HepG2 (cell line): ENCODE data around the gene PPP1R12C. TPM values are rescaled to one million over a fixed set of nuclear protein-coding genes. Genes with fewer than 3 reads are reported as not detected.

Experiments
- ATAC-seq: fragments of 200-7000 bp; cut with Tn5 transposase; 3 replicates; pipeline ENCODE4 v1.9.1; 2020; ENCODE audit warnings: mild to moderate bottlenecking, moderate library complexity
- BruUV-seq: library from RNA; stranded (reverse); fragments of 400-500 nt; replicated peaks from 2 replicates; lab custom pipeline; 2021; lab: Mats Ljungman, UMichigan
- CTCF ChIA-PET: fragments of 300-600 bp; formaldehyde crosslinking; extraction: SDS; loops from one replicate; lab custom pipeline; 2021; ENCODE audit warnings: low total read pairs, inconsistent platforms, low intra/inter-chr PET ratio; lab: Yijun Ruan, JAX
- POLR2A ChIA-PET: fragments of 350-600 bp; sonication (Branson Sonifier 250); formaldehyde crosslinking; loops from one replicate; lab custom pipeline; 2020; ENCODE audit warnings: antibody characterized with exemption, inconsistent platforms; lab: Yijun Ruan, JAX
- DNase-seq: peaks from one replicate; pipeline ENCODE4 v3.0.0-alpha.2; 2015; ENCODE audit warnings: low spot score
- FAIRE-seq: peaks from 3 replicates; lab custom pipeline; 2011; peaks lifted over from hg19 to GRCh38; lab: Jason Lieb, UNC
- H2AFZ ChIP-seq: one replicate; pipeline ENCODE4 v1.6.1; 2011; ENCODE audit warnings: low read length, inconsistent platforms
- H3K27ac ChIP-seq: fragments of 300-600 bp; 3 replicates; pipeline ENCODE4 v1.8.0; 2011; ENCODE audit warnings: mixed run types, mild to moderate bottlenecking, mixed read lengths, low read length, inconsistent platforms; ENCODE audit not compliant: insufficient read depth; ENCODE audit errors: extremely low read length
- H3K27me3 ChIP-seq, 2 experiments: fragments of 200-600 bp in 1 of 2; 2 replicates in 1 of 2; 3 replicates in 1 of 2; pipeline versions ENCODE4 v1.6.0 to v1.8.0; 2011; ENCODE audit warnings: low read length in 2 of 2, mild to moderate bottlenecking in 2 of 2, moderate library complexity in 2 of 2, inconsistent platforms in 1 of 2; ENCODE audit not compliant: insufficient read depth in 2 of 2, control insufficient read depth in 1 of 2
- H3K36me3 ChIP-seq, 2 experiments: fragments of 200-600 bp in 1 of 2; replicated peaks in 1 of 2; 2 replicates in 1 of 2; 3 replicates in 1 of 2; pipeline versions ENCODE4 v1.5.1 to v1.8.0; 2011; ENCODE audit warnings: low read length in 2 of 2, inconsistent platforms in 1 of 2; ENCODE audit not compliant: insufficient read depth in 2 of 2, control insufficient read depth in 1 of 2
- H3K4me1 ChIP-seq: 2 replicates; pipeline ENCODE4 v1.5.1; 2012; ENCODE audit warnings: low read length, inconsistent platforms; ENCODE audit not compliant: insufficient read depth
- H3K4me2 ChIP-seq: 2 replicates; pipeline ENCODE4 v1.6.0; 2011; ENCODE audit warnings: low read depth, low read length, inconsistent platforms
- H3K4me3 ChIP-seq, 3 experiments: fragments of 200-600 bp in 1 of 3; sonication (generic), shearing (Covaris generic) in 1 of 3; replicated peaks in 1 of 3; 2 replicates each; pipeline ENCODE4 v1.5.1; 2011 to 2016; ENCODE audit warnings: low read length in 3 of 3, inconsistent platforms in 2 of 3, low read depth in 2 of 3, mild to moderate bottlenecking in 2 of 3, control low read depth in 1 of 3, mixed read lengths in 1 of 3; ENCODE audit not compliant: insufficient read depth in 1 of 3
- H3K79me2 ChIP-seq: one replicate; pipeline ENCODE4 v1.6.1; 2011; ENCODE audit warnings: low read length, inconsistent platforms; ENCODE audit not compliant: insufficient read depth
- H3K9ac ChIP-seq: 2 replicates; pipeline ENCODE4 v1.6.0; 2011; ENCODE audit warnings: mild to moderate bottlenecking, low read depth, low read length, inconsistent platforms; ENCODE audit not compliant: insufficient read depth
- H3K9me3 ChIP-seq: 2 replicates; pipeline ENCODE4 v1.5.1; 2012; ENCODE audit warnings: mild to moderate bottlenecking, low read length
- H4K20me1 ChIP-seq: 2 replicates; pipeline ENCODE4 v1.6.0; 2011; ENCODE audit warnings: inconsistent platforms, mild to moderate bottlenecking, low read length, moderate library complexity; ENCODE audit not compliant: insufficient read depth
- BHLHE40 ChIP-seq: IDR thresholded peaks from 2 replicates; pipeline ENCODE4 v1.6.1; 2011; ENCODE audit warnings: low read length, improper control_type of control experiment
- POLR2AphosphoS2 ChIP-seq: IDR thresholded peaks from 2 replicates; pipeline ENCODE4 v1.6.1; 2011; ENCODE audit warnings: low read depth, low read length, improper control_type of control experiment
- REXO4 ChIP-seq: sonication (generic); formaldehyde crosslinking; IDR thresholded peaks from 2 replicates; pipeline ENCODE4 v1.8.0; 2022; ENCODE audit warnings: missing genetic modification reagents, mild to moderate bottlenecking, borderline replicate concordance
- RFX1 ChIP-seq: fragments of 450-650 bp; IDR thresholded peaks from 2 replicates; pipeline ENCODE4 v1.6.1; 2017
- RFX3 ChIP-seq: IDR thresholded peaks from 2 replicates; pipeline ENCODE4 v1.6.1; 2016; ENCODE audit warnings: missing biosample characterization, missing genetic modification reagents
- SIN3A ChIP-seq: IDR thresholded peaks from 2 replicates; pipeline ENCODE4 v1.6.1; 2011; ENCODE audit warnings: low read depth, mild to moderate bottlenecking, control low read depth, low read length, borderline replicate concordance
- ZNF446 ChIP-seq: sonication (generic); formaldehyde crosslinking; IDR thresholded peaks from 2 replicates; pipeline ENCODE4 v1.5.0; 2020; ENCODE audit warnings: mild to moderate bottlenecking, missing genetic modification reagents
- WGBS: methylation state at CpG from one replicate; pipeline ENCODE4 v1.1.6; 2017; ENCODE audit warnings: low lambda C conversion rate; 5-methylcytosine and 5-hydroxymethylcytosine counted together
- in situ Hi-C: cut with HindIII; loops from 2 replicates; pipeline ENCODE4 v1.10.0; 2017; ENCODE audit warnings: low pct_unique_long_range_greater_than_20kb; ENCODE audit not compliant: extremely low pct_ligation_motif_present
- intact Hi-C: fragments of 100-400 bp; cut with micrococcal nuclease; formaldehyde crosslinking; loops from one replicate; pipeline ENCODE4 v1.10.0; 2022; ENCODE audit not compliant: unreplicated experiment
- polyA plus RNA-seq, 8 experiments: library from polyadenylated mRNA; depleted of rRNA in 3 of 8; stranded (reverse) in 7 of 8; unstranded in 1 of 8; fragments of >200 nt; fragmentation: Illumina TruSeq in 4 of 8; extraction: Trizol in 4 of 8; gene quantifications; 2 replicates each; pipeline versions ENCODE4 v1.2.1 to v1.2.3, GENCODE V29; 2011 to 2016; ENCODE audit warnings: low read depth in 4 of 8, missing spikeins in 1 of 8, mixed read lengths in 1 of 8; ENCODE audit not compliant: insufficient read depth in 1 of 8
- total RNA-seq, 5 experiments: library from RNA; depleted of rRNA; stranded (reverse); fragments of >200 nt; fragmentation: Illumina TruSeq; extraction: Trizol; gene quantifications; 2 replicates each; pipeline ENCODE4 v1.2.3, GENCODE V29; 2016; ENCODE audit warnings: low read depth in 1 of 5

Gene PPP1R12C
- total and polyA plus RNA-seq, 2 of the 13 experiments (the other 11 are each of a cell fraction or from before 2014, with no cell fraction given), result 29.7 to 30.3 TPM

- H3K4me2 ChIP-seq, result peak overlapping the region; percentile 18; the same call in 1 of the 2 replicates
- intact Hi-C loops, result no loop called here
- ChIA-PET CTCF (no interaction called here), POLR2A (no interaction called here)
- H3K9me3 ChIP-seq, result no peaks in the 10 kb centered on the region
- FAIRE-seq (no peak), DNase-seq (no peak), ATAC-seq (no peak)
- no peak overlapping the region for H3K4me3 ChIP-seq
- peaks cover 14% of the 10 kb centered on the region for H4K20me1 ChIP-seq
- H3K27ac ChIP-seq, result no peak overlapping the region
- WGBS, result 94% methylated on average over 9 of the region's 9 CpGs
- no peak overlapping the region for H2AFZ ChIP-seq
- H3K9ac ChIP-seq, result no peak overlapping the region
- peaks cover 5 to 7% of the 10 kb centered on the region in 2 experiments; a peak in 4 of 5 replicates for H3K36me3 ChIP-seq
- peaks cover 33% of the 10 kb centered on the region for H3K4me1 ChIP-seq
- in situ Hi-C loops, result no loop called here
- no peak for TF ChIP-seq REXO4 (CRISPR knock-in tag)
- TF ChIP-seq SIN3A, result no peak
- TF ChIP-seq POLR2AphosphoS2, result no peak
- peaks cover 32% of the 10 kb centered on the region for H3K79me2 ChIP-seq
- BruUV-seq, result no TSS peak
- H3K27me3 ChIP-seq, result no peaks in the 10 kb centered on the region
Observed at GRCh38 chr19:55114566-55115145, 2.8 kb downstream of the PPP1R12C start.

- Histone ChIP-seq H3K4me3 (no peak overlapping the region), H3K4me1 (peaks cover 30% of the 10 kb centered on the region), H2AFZ (no peak overlapping the region), H4K20me1 (peaks cover 14% of the 10 kb centered on the region), H3K27ac (no peak overlapping the region), H3K4me2 (no peak overlapping the region), H3K9me3 (no peaks in the 10 kb centered on the region), H3K36me3 (peaks cover 5 to 7% of the 10 kb centered on the region in 2 experiments; a peak in 4 of 5 replicates), H3K79me2 (peaks cover 32% of the 10 kb centered on the region), H3K27me3 (no peaks in the 10 kb centered on the region), H3K9ac (0 out of 2 replicates have a peak overlapping the region, but pooled peaks have one; percentile 29)
- DNase-seq, result peak; percentile 38
- TF ChIP-seq BHLHE40 (peak; percentile 74), RFX1 (peak; percentile 74), RFX3 (peak; percentile 69), ZNF446 (no peak)
- intact Hi-C loops (no loop called here), in situ Hi-C loops (no loop called here)
- ChIA-PET CTCF (no interaction called here), POLR2A (no interaction called here)
- FAIRE-seq, result no peak
- no TSS peak for BruUV-seq
- no peak for ATAC-seq
- 63% methylated on average over 11 of the region's 12 CpGs for WGBS
Observed at GRCh38 chr19:55113570-55114039, 3.8 kb downstream of the PPP1R12C start.
